SK-N-MC (cell line): Measurements from ENCODE around the gene PHF20.

Experiments
- EZH2 ChIP-seq: fragments of 200-600 bp; sonication (generic); IDR thresholded peaks from one replicate; pipeline ENCODE4 v1.6.1; 2017; ENCODE audit warnings: antibody characterized with exemption
- POLR2AphosphoS5 ChIP-seq: IDR thresholded peaks from 2 replicates; pipeline ENCODE4 v1.6.1; 2012; ENCODE audit warnings: mild to moderate bottlenecking, low read depth, low read length, borderline replicate concordance

DNA sequence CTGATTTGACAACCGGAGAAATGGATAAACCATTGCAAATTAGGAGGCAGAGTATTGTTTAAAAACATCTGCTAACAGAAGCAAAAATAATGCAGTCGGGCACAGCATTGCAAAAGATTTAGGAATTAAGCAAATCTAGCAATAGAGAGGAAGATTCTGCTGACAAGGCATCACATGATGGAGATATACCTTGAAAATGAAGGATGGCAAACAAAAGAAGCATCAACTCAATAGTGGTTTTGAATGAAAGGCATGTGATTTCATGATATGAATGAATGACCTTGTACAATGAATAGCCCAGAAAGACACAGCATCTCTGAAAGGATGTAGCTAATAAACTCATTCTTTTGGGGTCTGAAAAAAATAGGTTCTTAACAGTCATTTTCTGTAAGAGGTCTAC, 21.2 kb upstream of the PHF20 start:
- no peak for TF ChIP-seq POLR2AphosphoS5
- no peak for TF ChIP-seq EZH2
